Fibroblast of the aortic adventitia (primary cell): ENCODE data around the gene CD300E. TPM values are rescaled to one million over a fixed set of nuclear protein-coding genes. Genes with fewer than 3 reads are reported as not detected.

Experiments used
- DNase-seq: peaks from one replicate; pipeline ENCODE4 v3.0.0-alpha.2; 2010; ENCODE audit warnings: low read depth
- H3K4me3 ChIP-seq: 2 replicates; pipeline ENCODE4 v1.5.1; 2011; ENCODE audit warnings: low read depth, mild to moderate bottlenecking, control low read depth, low read length, moderate library complexity
- total RNA-seq: library from RNA; depleted of rRNA; stranded (reverse); fragments of >200 nt; gene quantifications from 2 replicates; pipeline ENCODE4 v1.2.3, GENCODE V29; 2012; ENCODE audit warnings: low replicate concordance
- TF ChIP-seq, protein P1 (sequence below): IDR thresholded peaks from 2 replicates; pipeline ENCODE4 v1.5.1; 2011; ENCODE audit warnings: mild to moderate bottlenecking, low read length, control low read depth, inconsistent platforms; ENCODE audit not compliant: insufficient read depth

The CD300E gene, protein sequence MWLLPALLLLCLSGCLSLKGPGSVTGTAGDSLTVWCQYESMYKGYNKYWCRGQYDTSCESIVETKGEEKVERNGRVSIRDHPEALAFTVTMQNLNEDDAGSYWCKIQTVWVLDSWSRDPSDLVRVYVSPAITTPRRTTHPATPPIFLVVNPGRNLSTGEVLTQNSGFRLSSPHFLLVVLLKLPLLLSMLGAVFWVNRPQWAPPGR
- not detected in 2 replicates for total RNA-seq

DNA sequence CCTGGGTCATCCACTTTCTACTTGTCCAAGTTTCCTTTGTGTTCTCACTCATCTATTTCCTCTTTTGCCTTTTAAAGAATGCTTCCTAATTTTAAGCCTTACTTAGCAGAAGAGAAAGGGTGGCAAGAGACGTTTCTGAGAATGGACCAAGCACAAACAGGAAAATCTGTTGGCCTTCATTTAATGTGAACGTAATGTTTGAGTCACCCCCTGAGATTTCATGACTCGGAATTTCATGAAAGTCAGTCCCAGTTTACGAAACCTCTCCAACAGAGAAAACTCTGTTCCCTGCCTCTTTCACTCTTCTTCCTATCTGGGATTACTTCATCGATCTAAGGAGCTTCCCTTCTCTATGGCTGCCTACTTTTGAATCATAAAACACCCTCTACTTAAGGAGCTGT, at the start of gene CD300E:
Gene CD300E, minus strand, starts transcription at position 46 of the 401 bp plus-strand sequence. CDS start 117 bp downstream, outside the sequence.
- TF ChIP-seq, protein P1, sequence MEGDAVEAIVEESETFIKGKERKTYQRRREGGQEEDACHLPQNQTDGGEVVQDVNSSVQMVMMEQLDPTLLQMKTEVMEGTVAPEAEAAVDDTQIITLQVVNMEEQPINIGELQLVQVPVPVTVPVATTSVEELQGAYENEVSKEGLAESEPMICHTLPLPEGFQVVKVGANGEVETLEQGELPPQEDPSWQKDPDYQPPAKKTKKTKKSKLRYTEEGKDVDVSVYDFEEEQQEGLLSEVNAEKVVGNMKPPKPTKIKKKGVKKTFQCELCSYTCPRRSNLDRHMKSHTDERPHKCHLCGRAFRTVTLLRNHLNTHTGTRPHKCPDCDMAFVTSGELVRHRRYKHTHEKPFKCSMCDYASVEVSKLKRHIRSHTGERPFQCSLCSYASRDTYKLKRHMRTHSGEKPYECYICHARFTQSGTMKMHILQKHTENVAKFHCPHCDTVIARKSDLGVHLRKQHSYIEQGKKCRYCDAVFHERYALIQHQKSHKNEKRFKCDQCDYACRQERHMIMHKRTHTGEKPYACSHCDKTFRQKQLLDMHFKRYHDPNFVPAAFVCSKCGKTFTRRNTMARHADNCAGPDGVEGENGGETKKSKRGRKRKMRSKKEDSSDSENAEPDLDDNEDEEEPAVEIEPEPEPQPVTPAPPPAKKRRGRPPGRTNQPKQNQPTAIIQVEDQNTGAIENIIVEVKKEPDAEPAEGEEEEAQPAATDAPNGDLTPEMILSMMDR: no peak
- DNase-seq: no peak
- no peak within 1 kb of the TSS for H3K4me3 ChIP-seq

DNA sequence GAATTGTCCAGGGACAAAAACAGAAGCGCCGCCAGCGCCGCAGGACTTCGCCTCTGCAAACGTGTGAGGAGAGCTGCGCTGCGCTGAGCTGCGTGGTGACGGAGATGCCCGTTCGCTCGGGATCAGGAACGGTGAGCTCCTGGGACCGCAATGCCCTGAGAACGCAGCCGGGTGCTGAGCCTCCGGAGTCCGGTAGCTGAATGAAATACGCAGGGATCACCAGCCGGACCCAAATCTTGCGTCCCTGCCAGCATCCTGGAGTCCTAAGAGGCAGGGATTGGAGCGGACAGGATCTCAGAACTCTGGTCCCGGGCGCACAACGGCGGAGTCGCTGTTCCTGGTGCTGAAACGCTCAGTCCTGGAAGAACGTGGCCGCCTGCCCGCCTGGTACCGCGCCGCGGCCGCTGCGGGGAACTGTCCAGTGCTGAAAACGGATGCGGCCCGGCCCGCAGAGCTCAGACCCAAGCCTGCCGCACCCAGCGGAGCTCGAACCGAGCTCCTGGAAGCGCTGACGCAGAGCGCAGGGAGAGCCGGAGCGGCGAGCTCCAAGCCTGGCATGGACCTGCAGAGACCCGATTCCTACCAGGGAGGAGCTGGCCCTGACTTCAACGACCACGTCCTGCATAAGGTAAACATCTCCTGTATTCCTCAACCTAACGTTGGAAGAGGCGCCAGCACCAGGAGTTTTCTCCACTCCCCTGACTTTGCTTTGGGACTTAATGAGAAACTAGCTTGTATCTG, 47.7 kb upstream of the CD300E start:
- DNase-seq: peak; percentile 71
- no peak overlapping the region for H3K4me3 ChIP-seq
- TF ChIP-seq, protein P1: no peak

DNA sequence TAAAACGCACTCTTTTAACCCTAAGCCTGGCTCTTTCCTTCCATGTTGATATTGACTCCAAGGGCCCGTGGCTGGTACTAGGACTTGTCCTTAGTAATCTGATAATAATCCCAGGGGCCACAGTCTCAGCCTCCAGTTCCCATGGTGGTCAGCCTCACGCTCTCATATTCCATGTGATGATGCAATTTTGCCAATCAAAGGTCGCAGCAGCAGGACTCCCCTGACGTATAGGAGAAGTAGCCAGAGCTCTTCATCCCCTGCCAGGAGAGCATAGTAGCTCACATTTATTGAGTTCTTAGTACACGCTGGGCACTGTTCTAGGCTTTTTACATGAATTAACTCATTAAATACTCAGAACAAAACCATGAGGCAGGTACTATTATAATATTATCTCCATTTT, 46.8 kb upstream of the CD300E start:
- TF ChIP-seq, protein P1: no peak
- no peak for DNase-seq
- H3K4me3 ChIP-seq: no peak overlapping the region

DNA sequence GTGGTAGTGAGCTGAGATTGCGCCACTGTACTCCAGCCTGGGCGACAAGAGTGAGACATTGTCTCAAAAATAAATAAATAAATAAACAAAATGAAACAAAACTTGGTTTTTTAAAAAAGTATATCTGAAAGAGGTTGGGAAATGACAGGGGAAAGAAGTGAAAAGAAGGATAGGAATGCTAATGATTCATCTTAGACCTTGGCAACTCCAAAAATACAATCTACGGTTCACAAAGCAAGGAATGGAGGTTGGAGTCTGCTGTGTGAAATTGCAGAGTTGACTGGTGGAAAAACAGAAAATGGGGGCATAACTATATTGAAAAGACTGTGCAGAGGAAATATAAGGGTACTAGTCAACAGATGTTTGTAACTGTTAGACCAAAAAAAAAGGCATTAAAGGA, 40.0 kb upstream of the CD300E start:
- H3K4me3 ChIP-seq: no peak overlapping the region
- DNase-seq: no peak
- TF ChIP-seq, protein P1: no peak

DNA sequence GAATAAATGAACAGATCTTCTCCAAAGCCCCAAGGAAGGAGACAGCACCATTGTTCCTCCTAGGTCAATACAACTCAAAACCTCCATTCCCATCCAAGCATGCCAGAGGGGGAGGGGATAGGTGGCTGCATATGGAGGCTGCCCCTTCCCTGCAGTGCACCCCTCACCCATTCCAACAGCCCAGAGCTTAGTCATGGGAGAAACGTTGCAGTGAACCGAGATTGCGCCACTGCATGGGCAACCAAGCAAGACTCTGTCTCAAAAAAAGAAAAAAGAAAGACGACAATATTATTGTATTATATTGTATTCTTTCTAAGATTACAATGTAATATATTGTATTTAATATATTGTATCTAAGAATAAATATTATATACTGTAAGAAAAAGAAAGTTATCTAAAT, 36.4 kb upstream of the CD300E start:
- TF ChIP-seq, protein P1: no peak
- no peak overlapping the region for H3K4me3 ChIP-seq
- no peak for DNase-seq

DNA sequence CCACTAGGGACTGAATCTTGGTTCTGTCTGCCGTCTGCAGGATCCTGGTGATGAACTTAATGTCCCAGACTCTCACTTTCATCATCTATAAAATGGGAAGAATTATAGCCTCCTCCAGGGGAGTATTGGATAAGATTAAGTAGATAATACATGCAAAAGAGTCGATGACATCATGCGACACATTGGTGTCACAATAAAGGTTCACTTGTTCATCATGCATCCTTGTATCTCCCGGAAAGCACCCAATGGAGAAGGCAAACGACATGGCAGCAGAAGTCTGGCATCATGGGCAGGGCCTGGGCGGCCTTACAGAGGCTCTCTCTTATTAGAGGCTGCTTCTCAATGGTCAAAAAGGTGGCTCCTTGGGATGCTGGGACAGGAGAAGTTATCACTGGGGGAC, 35.1 kb upstream of the CD300E start:
- TF ChIP-seq, protein P1: no peak
- H3K4me3 ChIP-seq: no peak overlapping the region
- DNase-seq: no peak

DNA sequence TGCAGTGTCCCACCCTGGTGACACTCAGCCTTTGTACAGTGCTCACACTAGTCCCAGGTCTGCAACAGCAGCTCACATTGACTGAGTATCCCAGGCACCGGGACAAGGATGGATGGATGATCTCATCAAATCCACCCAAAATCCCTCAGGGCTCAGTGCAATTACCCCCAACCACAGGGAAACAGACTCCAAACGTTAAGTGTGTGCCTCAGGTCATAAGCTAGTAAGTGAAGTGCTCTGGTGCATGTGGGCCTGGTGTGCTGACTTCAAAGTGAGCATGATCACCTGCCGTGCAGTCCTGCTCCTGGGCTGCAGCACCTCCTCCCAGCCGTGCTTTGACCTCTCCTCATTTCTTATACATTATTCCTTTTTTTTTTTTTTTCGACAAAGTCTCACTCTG, 31.2 kb upstream of the CD300E start:
- H3K4me3 ChIP-seq: no peak overlapping the region
- no peak for DNase-seq
- TF ChIP-seq, protein P1: no peak
